HK-2 (cell line): ENCODE measurements around the gene CYP3A5.
"Not testable (repeated sequence)": the region's sequence is repeated elsewhere in the genome, so short reads cannot be mapped to it uniquely, and the experiment has no call there.

Source experiments
- DNase-seq: peaks from one replicate; pipeline ENCODE4 v3.0.0-alpha.2; 2018; ENCODE audit not compliant: unreplicated experiment

The CYP3A5 gene

DNA sequence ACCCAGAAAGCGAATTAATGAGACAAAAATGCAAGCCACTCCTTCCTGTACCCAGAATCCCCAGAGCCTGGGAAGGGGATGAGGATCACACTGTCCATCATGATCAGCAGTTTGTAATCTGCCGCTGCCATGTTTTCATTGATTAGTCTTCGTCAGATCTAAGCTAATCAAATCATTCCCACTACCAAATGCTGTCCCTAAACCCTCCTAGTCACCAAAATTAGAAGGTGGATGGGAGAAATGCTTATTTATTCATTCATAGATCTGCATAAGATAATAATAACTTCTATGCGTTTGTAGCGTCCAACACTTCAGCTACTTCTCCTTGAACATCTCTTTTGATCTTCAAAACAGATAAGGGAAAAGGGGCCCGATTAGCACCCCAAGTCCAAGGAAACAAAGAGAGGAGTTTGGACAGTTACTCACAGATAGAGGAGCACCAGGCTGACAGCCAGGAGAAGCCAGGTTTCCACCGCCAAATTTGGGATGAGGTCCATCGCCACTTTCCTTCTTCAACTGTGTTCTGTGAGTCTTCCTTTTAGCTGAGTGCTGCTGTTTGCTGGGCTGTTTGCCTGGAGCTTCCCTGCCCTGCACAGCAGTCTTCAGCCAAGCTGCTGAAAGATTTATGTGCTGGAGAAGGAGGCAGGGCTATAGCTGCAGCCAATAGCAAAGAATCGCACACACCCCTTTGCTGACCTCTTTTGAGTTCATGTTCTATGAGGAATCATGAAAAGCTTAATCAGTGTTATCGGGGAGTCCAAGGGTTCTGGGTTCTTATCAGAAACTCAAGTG is at the start of gene CYP3A5:
Gene CYP3A5 (minus strand): TSS at position 597 of the 792 bp plus-strand sequence. CDS start 100 bp downstream, at position 497.
- DNase-seq = no peak

DNA sequence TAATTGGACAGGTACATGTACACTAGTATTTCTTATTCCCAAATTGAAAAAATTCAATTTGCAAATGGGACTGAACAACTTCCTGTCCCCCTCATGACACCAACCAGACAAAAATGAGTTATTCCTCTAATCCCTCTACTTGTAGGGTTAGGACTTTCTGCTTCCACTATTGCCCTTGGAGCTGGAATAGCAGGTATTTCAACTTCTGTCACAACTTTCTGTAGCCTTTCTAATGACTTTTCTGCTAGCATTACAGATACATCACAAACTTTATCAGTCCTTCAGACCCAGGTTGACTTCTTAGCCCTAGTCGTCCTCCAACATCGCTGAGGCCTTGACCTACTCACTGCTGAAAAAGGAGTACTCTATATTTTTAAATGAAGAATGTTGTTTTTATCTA is 48.8 kb upstream of the CYP3A5 start:
- DNase-seq = no peak

DNA sequence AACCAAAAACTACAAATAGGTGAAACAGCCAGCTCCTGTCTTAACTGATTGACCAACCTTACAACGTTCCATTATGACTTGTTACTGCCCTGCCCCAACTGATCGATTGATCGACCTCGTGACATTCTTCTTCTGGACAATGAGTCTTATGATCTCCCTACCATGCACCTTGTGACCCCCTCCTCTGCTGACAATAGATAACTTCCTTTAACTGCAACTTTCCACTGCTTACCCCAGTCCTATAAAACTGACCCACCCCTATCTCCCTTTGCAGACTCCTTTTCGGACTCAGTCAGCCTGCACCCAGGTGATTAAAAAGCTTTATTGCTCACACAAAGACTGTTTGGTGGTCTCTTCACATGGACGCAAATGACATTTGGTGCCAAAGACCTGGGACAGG is 43.4 kb upstream of the CYP3A5 start:
- not testable (repeated sequence) for DNase-seq

DNA sequence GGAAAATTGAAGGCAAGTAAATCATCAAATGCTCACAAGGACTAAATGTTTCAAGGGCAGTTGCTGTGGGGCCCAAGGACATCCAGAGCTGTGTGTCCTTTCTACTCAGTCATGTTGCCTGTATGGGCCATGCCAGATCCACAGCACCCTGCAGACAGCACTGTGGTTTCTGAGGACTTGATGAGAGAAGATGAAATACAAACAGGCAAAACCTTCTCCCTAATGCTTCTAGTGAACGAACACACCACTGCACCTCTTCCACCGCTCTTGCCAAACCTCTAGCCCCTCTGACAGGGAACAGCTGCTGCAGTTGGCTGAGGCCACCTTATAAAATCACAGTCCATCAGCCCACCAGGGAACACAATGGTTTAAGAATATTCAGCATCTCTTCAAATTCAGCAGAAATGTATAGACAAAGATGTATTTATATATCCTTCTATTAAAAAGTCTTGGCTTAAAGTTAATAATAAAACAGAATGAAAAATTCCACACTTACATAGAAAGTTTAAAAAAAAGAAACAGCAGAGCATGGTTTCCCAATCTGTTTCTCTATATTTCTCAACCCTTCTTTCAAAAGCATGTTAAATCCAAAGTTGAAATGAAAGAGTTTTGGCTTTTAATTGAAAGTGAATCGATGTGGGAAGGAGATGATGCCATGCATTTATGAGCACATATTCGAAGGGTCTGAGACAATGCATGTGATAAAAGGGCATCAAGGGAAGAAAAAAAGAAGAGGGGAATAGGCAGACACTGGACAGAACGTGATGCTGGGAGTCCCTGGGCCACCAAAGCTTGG is 41.2 kb upstream of the CYP3A5 start:
- DNase-seq = no peak

DNA sequence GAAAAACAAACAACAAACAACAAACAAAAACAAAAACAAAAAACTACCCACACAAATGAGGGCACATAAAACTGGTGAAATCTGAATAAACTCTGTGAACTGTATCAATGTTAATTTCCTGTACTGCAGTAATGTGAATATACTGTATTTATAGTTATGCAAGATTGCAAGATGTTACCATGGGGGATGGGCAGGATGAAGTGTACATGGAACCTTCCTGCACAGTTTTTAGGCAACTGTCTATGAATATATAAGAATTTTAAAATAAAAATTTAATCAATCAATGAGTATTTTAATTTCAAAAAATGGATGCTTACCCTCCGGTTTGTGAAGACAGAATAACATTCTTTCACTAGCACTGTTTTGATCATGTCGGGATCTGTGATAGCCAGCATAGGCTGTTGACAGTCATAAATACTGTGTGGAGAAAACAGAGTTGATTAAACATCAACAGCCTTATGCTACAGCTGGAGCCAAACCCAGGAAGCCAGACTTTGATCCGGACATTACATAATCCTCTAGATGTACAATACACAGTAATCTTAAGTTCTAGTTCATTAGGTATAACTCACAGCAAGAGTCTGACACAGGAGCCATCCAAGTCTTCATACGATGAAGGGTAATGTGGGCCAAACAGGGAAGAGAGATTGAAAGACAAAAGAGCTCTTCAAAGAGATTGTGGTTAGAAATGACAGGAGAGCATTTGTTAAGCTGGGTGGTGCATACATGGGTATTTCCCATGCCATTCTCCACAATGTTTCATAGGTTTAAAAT is 40.4 kb upstream of the CYP3A5 start:
- no peak for DNase-seq

DNA sequence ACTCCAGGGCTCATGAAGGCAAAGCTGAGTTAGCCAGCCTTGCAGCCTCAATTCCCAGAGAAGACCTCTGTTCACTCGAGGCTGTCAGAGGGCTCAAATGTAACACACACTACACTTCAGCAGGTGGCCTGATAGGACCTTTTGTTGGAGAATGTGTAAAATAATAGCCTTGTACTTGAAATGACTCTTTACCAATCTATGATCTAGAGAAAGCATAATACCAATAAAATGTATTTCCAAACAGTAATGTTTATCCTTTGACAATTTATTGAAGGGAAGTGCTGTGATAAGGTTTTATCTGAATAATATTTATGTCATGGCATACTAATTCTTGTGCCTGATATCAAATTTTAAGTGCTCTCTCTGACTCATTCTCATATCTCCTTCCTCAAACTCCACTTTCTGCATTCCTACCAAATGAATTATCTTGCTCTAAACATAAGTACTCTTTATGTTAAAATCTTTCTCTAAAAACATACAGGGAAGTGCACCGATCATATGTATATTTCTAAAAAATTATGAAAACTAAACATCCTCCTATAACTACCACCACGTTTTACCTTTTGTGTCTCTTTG is 34.3 kb upstream of the CYP3A5 start:
- DNase-seq = no peak

DNA sequence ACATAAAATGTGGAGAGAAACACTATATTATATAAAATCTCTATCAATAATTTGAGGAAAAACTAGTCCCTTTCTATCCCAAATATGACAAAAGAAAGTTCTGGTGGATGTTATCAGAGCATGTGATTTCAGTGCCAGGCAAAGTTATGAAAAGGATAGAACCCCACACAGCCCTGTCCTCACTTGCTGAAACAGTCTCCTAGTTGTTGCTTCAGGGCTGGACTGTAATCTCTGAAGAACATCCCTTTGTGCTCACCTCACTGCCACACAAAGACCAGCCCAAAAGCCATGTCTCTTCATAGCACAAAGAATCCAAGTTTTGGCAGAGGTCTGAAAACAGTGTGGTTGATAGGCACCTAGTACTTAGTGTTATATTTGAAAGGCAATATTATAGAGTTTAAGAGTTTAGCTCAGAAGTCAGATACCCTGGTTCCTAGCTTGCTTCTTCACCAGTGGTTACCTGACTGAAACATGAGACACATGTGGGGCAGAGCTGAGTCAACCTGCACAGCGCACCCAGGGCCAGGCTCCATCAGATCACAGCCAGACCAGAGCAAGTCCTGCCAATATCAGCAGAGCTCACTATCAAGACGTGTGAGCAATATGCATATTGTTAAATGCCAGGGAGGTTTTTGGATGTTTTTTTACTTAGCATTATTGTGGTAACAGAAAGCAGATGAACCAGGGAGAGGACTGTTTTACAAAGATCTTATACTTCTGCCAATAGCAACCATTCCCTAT is 30.2 kb upstream of the CYP3A5 start:
- DNase-seq = no peak

DNA sequence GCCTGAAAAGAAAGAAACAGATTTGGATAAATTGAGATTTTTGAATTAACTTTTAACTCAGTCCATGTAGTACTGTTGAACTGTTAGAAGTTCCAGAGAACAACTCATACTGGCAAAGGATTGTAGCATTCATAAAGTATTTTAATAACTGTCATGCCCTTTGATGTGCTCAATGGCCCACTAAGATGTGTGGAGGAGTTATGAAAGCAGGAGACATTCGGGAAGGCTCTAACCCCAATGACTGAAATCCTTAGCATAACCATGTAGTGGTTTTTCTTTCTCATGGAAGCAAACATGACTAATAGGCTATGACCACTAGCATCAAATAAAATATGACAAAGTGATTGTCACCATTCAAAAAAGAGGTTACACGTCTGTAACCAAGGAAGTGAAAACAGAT is 29.5 kb upstream of the CYP3A5 start:
- no peak for DNase-seq

DNA sequence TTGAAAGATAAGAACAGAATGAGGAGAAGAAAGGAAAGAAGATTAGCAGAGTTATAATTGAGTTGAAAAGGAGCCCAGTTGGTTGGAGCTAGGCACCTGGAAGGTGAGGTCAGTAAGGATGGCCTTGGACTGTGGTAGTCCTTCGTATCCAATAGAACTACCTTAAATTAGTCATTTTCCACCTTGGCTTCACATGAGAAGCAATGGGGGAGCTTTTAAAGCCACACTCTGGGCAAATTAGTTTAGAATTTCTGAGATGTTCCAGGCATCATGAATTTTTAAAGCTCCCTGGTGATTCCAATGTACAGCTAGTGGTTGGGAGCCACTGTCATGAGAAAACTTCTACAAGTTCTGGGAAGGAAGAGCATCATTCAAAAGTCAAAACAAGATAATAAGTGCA is 27.3 kb upstream of the CYP3A5 start:
- DNase-seq = no peak

DNA sequence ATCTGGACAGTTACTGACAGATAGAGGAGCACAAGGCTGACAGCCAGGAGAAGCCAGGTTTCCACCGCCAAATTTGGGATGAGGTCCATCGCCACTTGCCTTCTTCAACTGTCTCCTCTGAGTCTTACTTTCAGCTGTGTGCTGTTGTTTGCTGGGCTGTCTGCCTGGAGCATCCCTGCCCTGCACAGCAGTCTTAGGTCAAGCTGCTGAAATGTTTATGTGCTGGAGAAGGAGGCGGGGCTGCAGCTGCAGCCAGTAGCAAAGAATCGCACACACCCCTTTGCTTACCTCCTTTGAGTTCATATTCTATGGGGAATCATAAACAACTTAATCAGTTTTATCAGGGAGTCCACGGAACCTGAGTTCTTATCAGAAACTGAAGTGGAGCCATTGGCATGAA is 20.1 kb upstream of the CYP3A5 start:
- DNase-seq = no peak

DNA sequence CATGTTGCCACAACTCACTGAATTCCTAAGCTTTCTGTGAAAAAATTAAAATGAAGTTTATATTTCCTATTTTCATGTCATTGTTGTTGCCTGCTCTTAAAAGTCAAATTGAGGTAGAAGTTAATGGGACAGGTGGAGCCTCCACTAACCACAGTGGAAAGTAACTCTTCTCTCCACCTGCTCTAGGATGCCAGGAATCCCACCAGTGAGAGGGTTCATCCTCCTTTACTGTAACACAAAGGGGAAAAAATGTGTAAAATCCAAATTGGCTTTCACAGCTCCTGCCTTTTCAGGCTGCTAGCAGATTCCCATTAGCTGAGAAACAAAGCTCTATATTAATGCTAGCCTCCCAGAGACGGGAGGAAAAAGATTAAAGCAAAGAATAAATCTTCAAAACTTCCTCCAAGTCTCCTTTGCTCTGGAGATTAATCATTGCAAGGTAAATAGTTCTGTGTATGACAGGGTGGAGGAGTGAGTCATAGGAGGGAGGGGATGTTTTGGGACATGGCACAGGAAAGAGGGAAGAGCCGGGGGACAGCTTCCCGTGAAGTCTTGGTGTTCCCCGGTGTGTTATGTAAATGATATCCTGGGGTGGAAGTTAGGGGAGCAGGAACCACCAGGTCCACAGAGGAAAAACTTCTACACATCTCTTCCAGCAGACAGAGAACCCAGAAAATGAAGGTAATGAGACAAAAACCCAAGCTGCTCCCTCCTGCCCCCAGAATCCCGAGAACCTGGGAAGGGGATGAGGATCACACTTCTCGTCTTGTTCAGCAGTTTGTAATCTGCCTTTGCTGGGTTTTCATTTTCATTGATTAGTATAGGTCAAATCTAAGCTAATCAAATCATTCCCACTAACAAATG is 19.3 kb upstream of the CYP3A5 start:
- not testable (repeated sequence) for DNase-seq

DNA sequence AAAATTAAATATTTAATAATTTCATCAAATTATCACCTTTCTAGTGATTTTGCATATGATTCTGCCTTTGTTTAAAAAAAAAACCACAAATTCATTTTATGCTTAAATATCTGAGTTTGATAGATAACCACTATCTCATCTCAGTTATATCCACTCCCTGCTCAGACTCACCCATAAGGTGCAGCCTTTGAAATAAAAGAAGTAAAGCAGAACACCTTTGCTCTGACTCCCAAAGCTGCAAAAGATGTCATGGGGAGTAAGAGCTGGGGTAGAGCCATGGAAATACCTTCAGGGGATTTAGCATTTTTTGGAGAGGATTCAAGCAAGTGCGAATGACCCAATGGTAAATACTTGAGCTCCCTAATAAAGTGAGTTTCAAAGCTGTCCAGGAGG is 15.1 kb upstream of the CYP3A5 start:
- DNase-seq = no peak

DNA sequence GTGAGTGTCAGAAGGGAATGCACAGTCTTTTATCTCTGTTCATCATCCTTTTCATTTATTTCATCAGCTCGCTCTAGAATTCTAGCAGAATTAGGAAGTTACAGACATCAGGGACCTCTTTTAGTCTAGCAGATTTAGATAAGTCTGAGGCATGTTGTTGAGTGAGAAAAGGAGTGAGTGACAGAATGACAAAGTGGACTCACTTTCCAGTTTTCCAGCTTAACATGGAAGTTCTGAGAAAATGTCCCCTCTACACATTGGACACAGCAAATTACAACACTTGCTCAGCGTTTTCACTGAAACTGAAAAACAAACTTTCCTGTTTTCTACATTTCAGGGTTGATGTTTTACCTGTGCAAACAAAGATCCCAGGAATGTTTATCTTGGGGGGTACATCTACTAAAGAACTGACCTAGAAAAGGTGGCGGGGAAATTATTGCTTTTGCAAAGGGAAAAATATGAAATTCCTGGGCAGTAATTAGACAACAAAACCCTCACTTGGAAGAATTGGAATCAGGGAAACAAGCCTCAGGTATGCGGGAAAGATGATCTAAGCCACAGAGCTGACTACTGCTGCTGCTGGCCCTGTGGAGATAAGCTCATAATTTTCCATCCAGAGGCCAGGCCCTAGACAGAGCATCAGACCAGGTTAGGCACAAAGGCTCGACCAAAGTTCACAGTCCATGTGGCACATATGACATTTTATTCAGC is 14.6 kb upstream of the CYP3A5 start:
- DNase-seq = no peak

DNA sequence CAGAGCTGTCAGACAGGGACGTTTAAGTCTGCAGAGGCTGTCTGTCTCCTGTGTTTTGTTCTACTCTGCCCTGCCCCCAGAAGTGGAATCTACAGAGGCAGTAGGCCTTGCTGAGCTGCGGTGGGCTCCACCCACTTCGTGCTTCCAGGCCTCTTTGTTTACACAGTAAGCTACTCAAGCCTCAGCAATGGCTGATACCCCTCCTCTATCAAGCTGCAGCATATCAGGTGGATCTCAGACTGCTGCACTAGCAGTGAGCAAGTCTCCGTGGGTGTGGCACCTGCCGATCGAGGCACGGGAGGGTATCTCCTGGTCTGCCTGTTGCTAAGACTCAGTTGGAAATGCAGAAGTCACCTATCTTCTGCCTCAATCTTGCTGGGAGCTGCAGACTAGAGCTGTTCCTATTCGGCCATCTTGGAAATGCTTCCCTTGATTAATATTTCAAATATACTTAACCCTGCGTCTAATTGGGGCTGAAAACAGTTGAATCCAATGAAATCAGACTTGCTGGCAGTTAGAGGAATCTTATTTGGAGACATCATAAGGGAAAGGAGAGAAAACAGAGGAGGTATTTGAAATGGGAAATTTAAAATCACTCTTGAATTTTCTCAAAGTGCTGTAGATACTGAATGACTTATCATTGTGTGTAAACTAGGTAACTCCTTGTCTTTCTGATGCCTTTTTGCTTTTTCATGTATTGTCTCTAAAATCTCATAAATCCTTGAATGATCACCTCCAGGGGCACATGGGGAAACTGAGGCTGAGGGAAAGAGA is 13.8 kb upstream of the CYP3A5 start:
- no peak for DNase-seq

DNA sequence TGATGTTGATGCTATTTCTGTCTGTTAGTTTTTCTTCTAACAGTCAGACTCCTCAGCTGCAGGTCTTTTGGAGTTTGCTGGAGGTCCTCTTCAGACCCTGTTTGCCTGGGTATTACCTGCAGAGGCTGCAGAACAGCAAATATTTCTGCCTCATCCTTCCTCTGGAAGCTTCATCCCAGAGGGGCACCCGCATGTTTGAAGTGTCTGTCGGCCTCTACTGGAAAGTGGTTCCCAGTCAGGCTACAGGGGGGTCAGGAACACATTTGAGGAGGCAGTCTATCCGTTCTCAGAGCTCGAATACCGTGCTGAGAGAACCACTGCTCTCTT is 13.3 kb upstream of the CYP3A5 start:
- DNase-seq = no peak

DNA sequence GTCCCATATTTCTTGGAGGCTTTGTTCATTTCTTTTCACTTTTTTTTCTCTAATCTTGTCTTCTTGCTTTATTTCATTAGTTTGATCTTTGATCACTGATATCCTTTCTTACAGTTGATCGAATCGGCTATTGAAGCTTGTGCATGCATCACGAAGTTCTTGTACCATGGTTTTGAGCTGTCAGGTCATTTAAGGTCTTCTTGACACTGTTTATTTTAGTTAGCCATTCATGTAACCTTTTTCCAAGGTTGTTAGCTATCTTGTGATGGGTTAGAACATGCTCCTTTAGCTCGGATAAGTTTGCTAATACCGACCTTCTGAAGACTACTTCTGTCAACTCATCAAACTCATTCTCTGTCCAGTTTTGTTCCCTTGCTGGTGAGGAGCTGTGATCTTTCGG is 12.8 kb upstream of the CYP3A5 start:
- DNase-seq = not testable (repeated sequence)

DNA sequence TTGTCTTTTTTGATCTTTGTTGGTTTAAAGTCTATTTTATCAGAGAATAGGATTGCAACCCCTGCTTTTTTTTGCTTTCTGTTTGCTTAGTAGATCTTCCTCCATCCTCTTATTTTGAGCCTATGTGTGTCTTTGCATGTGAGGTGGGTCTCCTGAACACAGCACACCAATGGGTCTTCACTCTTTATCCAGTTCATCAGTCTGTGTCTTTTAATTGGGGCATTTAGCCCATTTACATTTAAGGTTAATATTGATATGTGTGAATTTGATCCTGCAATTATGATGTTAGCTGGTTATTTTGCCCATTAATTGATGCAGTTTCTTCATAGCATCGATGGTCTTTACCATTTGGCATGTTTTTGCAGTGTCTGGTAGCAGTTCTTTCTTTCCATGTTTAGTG is 11.9 kb upstream of the CYP3A5 start:
- not testable (repeated sequence) for DNase-seq

DNA sequence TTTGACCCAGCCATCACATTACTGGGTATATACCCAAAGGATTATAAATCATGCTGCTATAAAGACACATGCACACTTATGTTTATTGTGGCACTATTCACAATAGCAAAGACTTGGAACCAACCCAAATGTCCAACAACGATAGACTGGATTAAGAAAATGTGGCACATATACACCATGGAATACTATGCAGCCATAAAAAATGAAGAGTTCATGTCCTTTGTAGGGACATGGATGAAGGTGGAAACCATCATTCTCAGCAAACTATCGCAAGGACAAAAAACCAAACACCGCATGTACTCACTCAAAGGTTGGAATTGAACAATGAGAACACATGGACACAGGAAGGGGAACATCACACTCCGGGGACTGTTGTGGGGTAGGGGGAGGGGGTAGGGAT is 11.1 kb upstream of the CYP3A5 start:
- DNase-seq = not testable (repeated sequence)
